ENCODE results near the gene ARHGAP10.
A peak's percentile ranks its signal among the peaks of the same experiment; 100 is the strongest.

The ARHGAP10 gene

DNA sequence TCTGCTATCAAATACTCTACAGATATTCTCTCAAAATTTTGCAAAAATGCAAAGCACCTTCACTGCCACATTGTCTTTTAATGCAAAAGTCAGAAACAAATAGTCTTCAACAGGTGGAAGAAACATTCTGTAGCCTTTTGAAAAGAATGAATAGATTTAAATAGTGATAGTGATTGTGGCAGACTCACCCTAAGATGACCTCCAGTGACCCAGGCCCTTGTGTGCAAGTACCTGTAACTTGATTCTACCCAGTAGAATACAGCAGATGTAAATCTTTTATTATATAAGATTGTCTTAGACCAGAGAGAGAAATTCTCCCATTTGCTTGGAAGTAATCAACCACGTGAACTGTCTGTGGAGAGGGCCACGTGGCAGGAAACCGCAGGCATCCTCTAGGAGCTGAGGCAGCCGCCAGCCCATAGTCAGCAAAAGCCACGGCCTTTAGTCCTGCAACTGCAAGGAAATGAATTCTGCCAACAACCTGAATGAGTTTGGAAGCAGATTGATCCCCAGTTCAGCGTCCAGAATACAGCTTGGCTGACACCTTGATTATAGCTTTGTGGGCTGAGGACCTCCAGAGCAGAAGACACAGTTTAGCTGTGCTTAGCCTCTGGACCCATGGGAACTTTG lies 272.5 kb downstream of the ARHGAP10 start:
- in situ Hi-C loops (cut with HindIII; ENCODE audit: low sequenced_read_pairs): no loop called here
- DNase-seq (ENCODE audit: low read depth, low spot score): no peak

DNA sequence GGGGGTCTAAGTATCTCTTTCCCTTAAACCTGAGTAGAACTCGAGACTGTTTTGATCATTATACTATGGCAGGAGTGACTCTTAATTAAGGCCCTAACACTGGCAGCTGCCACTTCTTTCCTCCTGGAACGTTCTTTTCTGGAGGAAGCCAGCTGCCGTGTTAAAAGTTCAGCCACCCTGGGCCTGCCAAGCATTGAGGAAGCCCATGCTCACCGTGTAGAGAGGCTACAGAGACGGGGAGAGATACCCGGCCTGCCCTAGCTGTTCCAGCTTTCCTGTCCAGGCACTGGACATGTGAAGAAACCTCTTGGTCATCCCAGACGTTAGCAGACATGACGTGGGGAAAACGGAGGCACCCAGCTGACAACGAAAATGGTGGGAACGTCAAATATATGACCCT lies 274.1 kb downstream of the ARHGAP10 start:
- H3K4me3 ChIP-seq (ENCODE audit: low read depth, low read length): no peak overlapping the region
- in situ Hi-C loops (cut with HindIII; ENCODE audit: low sequenced_read_pairs): no loop called here
- TF ChIP-seq CTCF (IDR thresholded peaks at IDR 0.05; ENCODE audit: low read depth, low read length): no peak
- no peak for DNase-seq (ENCODE audit: low read depth, low spot score)

More for the DNA sequence above, 272.5 kb downstream of the ARHGAP10 start:
- TF ChIP-seq CTCF (IDR thresholded peaks at IDR 0.05; ENCODE audit: low read depth, low read length): no peak
- no peak overlapping the region for H3K4me3 ChIP-seq (ENCODE audit: low read depth, low read length)

DNA sequence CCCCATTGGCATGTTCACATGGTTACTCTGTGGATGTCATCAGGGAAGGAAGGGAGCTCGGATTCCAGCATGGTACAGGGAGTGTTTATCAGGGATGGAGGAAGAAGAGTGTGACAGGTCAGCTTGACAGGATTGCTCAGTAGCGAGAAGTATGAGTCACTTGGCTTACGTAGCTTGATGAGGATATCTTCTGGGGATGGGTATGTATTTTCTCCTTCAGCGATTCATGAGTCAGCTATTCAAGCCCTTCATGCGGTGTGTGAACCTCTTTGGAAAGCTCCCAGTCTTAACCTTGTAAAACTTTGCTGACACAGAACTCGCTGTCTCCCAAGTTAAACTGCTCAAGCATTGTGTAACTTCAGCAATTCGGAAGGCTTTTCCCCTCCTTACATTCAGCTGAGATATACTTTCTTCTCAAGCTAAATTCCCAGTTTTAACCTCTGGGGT lies 275.4 kb downstream of the ARHGAP10 start:
- no peak overlapping the region for H3K4me3 ChIP-seq (ENCODE audit: low read depth, low read length)
- DNase-seq (ENCODE audit: low read depth, low spot score): peak; percentile 96
- no peak for TF ChIP-seq CTCF (IDR thresholded peaks at IDR 0.05; ENCODE audit: low read depth, low read length)
- in situ Hi-C loops (cut with HindIII; ENCODE audit: low sequenced_read_pairs): no loop called here

- no peak for TF ChIP-seq CTCF (IDR thresholded peaks at IDR 0.05; ENCODE audit: low read depth, low read length)
- in situ Hi-C loops (cut with HindIII; ENCODE audit: low sequenced_read_pairs): no loop called here
- H3K4me3 ChIP-seq (ENCODE audit: low read depth, low read length): no peak overlapping the region
- DNase-seq (ENCODE audit: low read depth, low spot score): no peak
These were observed 275.9 kb downstream of the ARHGAP10 start for GRCh38 chr4:148007792-148008191.

DNA sequence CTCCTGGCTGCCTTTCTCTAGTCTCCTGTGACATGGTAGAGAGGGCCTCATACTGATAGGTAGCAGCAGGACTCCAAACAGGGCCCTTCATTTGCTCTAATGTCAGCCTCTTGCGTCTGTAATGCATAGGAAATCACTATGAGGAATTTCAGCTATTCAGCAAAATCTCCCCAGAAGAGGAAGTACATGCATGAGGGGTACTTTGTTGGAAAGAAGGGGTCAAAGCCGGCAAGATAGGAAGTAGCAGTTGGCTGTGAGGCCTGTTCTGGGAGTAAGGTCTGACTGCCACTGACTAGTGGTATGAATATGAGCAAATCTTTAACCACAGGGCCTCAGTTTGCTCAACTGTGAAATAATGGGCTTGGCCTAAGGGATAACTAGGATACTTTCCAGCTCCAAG lies 283.2 kb downstream of the ARHGAP10 start:
- no peak overlapping the region for H3K4me3 ChIP-seq (ENCODE audit: low read depth, low read length)
- no peak for TF ChIP-seq CTCF (IDR thresholded peaks at IDR 0.05; ENCODE audit: low read depth, low read length)
- peak; percentile 19 for DNase-seq (ENCODE audit: low read depth, low spot score)
- in situ Hi-C loops (cut with HindIII; ENCODE audit: low sequenced_read_pairs): no loop called here

GRCh38 chr4:148015468-148015867 lies 283.6 kb downstream of the ARHGAP10 start:
- no peak overlapping the region for H3K4me3 ChIP-seq (ENCODE audit: low read depth, low read length)
- in situ Hi-C loops (cut with HindIII; ENCODE audit: low sequenced_read_pairs): no loop called here
- no peak for DNase-seq (ENCODE audit: low read depth, low spot score)
- TF ChIP-seq CTCF (IDR thresholded peaks at IDR 0.05; ENCODE audit: low read depth, low read length): no peak
